ENCODE results near the gene BMPR1B.

BMPR1B gene

GRCh38 chr4:95013236-95013635 is 255.5 kb downstream of the BMPR1B start:
- Histone ChIP-seq H3K27me3 (ENCODE audit: control insufficient read depth, insufficient read depth, low read length) (no peaks in the 10 kb centered on the region), H3K36me3 (ENCODE audit: control insufficient read depth, insufficient read depth, low read length) (no peaks in the 10 kb centered on the region), H3K9me3 (ENCODE audit: control insufficient read depth, insufficient read depth, low read length) (no peaks in the 10 kb centered on the region), H3K4me3 (ENCODE audit: low read length) (no peak overlapping the region), H3K27ac (ENCODE audit: low read length) (no peak overlapping the region), H3K4me1 (ENCODE audit: control insufficient read depth, insufficient read depth, low read length) (no peaks in the 10 kb centered on the region)
- DNase-seq (ENCODE audit: low read depth, low spot score), result no peak
- no CpG with 5 or more reads among the region's 2 CpGs for WGBS (ENCODE audit: insufficient coverage, insufficient read length)

- no peak for DNase-seq (ENCODE audit: low read depth, low spot score)
- Histone ChIP-seq H3K36me3 (ENCODE audit: control insufficient read depth, insufficient read depth, low read length) (no peaks in the 10 kb centered on the region), H3K27me3 (ENCODE audit: control insufficient read depth, insufficient read depth, low read length) (no peaks in the 10 kb centered on the region), H3K27ac (ENCODE audit: low read length) (no peak overlapping the region), H3K4me3 (ENCODE audit: low read length) (no peak overlapping the region), H3K9me3 (ENCODE audit: control insufficient read depth, insufficient read depth, low read length) (no peaks in the 10 kb centered on the region), H3K4me1 (ENCODE audit: control insufficient read depth, insufficient read depth, low read length) (no peaks in the 10 kb centered on the region)
- WGBS (ENCODE audit: insufficient coverage, insufficient read length), result no CpG with 5 or more reads among the region's 1 CpG
Measured at GRCh38 chr4:95014068-95014467, 256.3 kb downstream of the BMPR1B start.

- H3K27ac ChIP-seq (ENCODE audit: low read length), result no peak overlapping the region
- H3K4me1 ChIP-seq (ENCODE audit: control insufficient read depth, insufficient read depth, low read length), result no peaks in the 10 kb centered on the region
- WGBS (ENCODE audit: insufficient coverage, insufficient read length), result no CpG with 5 or more reads among the region's 3 CpGs
- H3K4me3 ChIP-seq (ENCODE audit: low read length), result no peak overlapping the region
- H3K27me3 ChIP-seq (ENCODE audit: control insufficient read depth, insufficient read depth, low read length), result no peaks in the 10 kb centered on the region
- DNase-seq (ENCODE audit: low read depth, low spot score), result no peak
- no peaks in the 10 kb centered on the region for H3K36me3 ChIP-seq (ENCODE audit: control insufficient read depth, insufficient read depth, low read length)
- H3K9me3 ChIP-seq (ENCODE audit: control insufficient read depth, insufficient read depth, low read length), result no peaks in the 10 kb centered on the region
Measured at GRCh38 chr4:95017305-95018064, 259.7 kb downstream of the BMPR1B start.

- Histone ChIP-seq H3K9me3 (ENCODE audit: control insufficient read depth, insufficient read depth, low read length) (no peaks in the 10 kb centered on the region), H3K36me3 (ENCODE audit: control insufficient read depth, insufficient read depth, low read length) (no peaks in the 10 kb centered on the region), H3K4me3 (ENCODE audit: low read length) (no peak overlapping the region), H3K27ac (ENCODE audit: low read length) (no peak overlapping the region), H3K4me1 (ENCODE audit: control insufficient read depth, insufficient read depth, low read length) (no peaks in the 10 kb centered on the region), H3K27me3 (ENCODE audit: control insufficient read depth, insufficient read depth, low read length) (no peaks in the 10 kb centered on the region)
- WGBS (ENCODE audit: insufficient coverage, insufficient read length), result no CpG with 5 or more reads among the region's 5 CpGs
- DNase-seq (ENCODE audit: low read depth, low spot score), result no peak
Measured at GRCh38 chr4:95018785-95019184, 261.0 kb downstream of the BMPR1B start.

- Histone ChIP-seq H3K4me1 (ENCODE audit: control insufficient read depth, insufficient read depth, low read length) (no peaks in the 10 kb centered on the region), H3K4me3 (ENCODE audit: low read length) (no peak overlapping the region), H3K36me3 (ENCODE audit: control insufficient read depth, insufficient read depth, low read length) (no peaks in the 10 kb centered on the region), H3K27me3 (ENCODE audit: control insufficient read depth, insufficient read depth, low read length) (no peaks in the 10 kb centered on the region), H3K9me3 (ENCODE audit: control insufficient read depth, insufficient read depth, low read length) (no peaks in the 10 kb centered on the region), H3K27ac (ENCODE audit: low read length) (no peak overlapping the region)
- WGBS (ENCODE audit: insufficient coverage, insufficient read length), result no CpG with 5 or more reads among the region's 8 CpGs
- no peak for DNase-seq (ENCODE audit: low read depth, low spot score)
Measured at GRCh38 chr4:95020521-95020920, 262.8 kb downstream of the BMPR1B start.

GRCh38 chr4:95021099-95021498 is 263.3 kb downstream of the BMPR1B start:
- H3K9me3 ChIP-seq (ENCODE audit: control insufficient read depth, insufficient read depth, low read length), result no peaks in the 10 kb centered on the region
- no peaks in the 10 kb centered on the region for H3K36me3 ChIP-seq (ENCODE audit: control insufficient read depth, insufficient read depth, low read length)
- no peak overlapping the region for H3K27ac ChIP-seq (ENCODE audit: low read length)
- DNase-seq (ENCODE audit: low read depth, low spot score), result no peak
- no peak overlapping the region for H3K4me3 ChIP-seq (ENCODE audit: low read length)
- no CpG with 5 or more reads among the region's 1 CpG for WGBS (ENCODE audit: insufficient coverage, insufficient read length)
- H3K4me1 ChIP-seq (ENCODE audit: control insufficient read depth, insufficient read depth, low read length), result no peaks in the 10 kb centered on the region
- H3K27me3 ChIP-seq (ENCODE audit: control insufficient read depth, insufficient read depth, low read length), result no peaks in the 10 kb centered on the region

GRCh38 chr4:95023110-95023509 is 265.4 kb downstream of the BMPR1B start:
- Histone ChIP-seq H3K4me3 (ENCODE audit: low read length) (no peak overlapping the region), H3K36me3 (ENCODE audit: control insufficient read depth, insufficient read depth, low read length) (no peaks in the 10 kb centered on the region), H3K27me3 (ENCODE audit: control insufficient read depth, insufficient read depth, low read length) (no peaks in the 10 kb centered on the region), H3K27ac (ENCODE audit: low read length) (no peak overlapping the region), H3K9me3 (ENCODE audit: control insufficient read depth, insufficient read depth, low read length) (no peaks in the 10 kb centered on the region), H3K4me1 (ENCODE audit: control insufficient read depth, insufficient read depth, low read length) (no peaks in the 10 kb centered on the region)
- WGBS (ENCODE audit: insufficient coverage, insufficient read length), result no CpG with 5 or more reads among the region's 5 CpGs
- DNase-seq (ENCODE audit: low read depth, low spot score), result no peak

GRCh38 chr4:95027905-95028618 is 270.3 kb downstream of the BMPR1B start:
- Histone ChIP-seq H3K27me3 (ENCODE audit: control insufficient read depth, insufficient read depth, low read length) (no peaks in the 10 kb centered on the region), H3K36me3 (ENCODE audit: control insufficient read depth, insufficient read depth, low read length) (no peaks in the 10 kb centered on the region), H3K27ac (ENCODE audit: low read length) (no peak overlapping the region), H3K4me3 (ENCODE audit: low read length) (no peak overlapping the region), H3K4me1 (ENCODE audit: control insufficient read depth, insufficient read depth, low read length) (no peaks in the 10 kb centered on the region), H3K9me3 (ENCODE audit: control insufficient read depth, insufficient read depth, low read length) (no peaks in the 10 kb centered on the region)
- no peak for DNase-seq (ENCODE audit: low read depth, low spot score)

GRCh38 chr4:95038791-95039190 is 281.0 kb downstream of the BMPR1B start:
- Histone ChIP-seq H3K4me3 (ENCODE audit: low read length) (no peak overlapping the region), H3K36me3 (ENCODE audit: control insufficient read depth, insufficient read depth, low read length) (no peaks in the 10 kb centered on the region)
- no CpG with 5 or more reads among the region's 4 CpGs for WGBS (ENCODE audit: insufficient coverage, insufficient read length)

GRCh38 chr4:95044324-95044837 is 286.6 kb downstream of the BMPR1B start:
- Histone ChIP-seq H3K36me3 (ENCODE audit: control insufficient read depth, insufficient read depth, low read length) (no peaks in the 10 kb centered on the region), H3K9me3 (ENCODE audit: control insufficient read depth, insufficient read depth, low read length) (no peaks in the 10 kb centered on the region), H3K27me3 (ENCODE audit: control insufficient read depth, insufficient read depth, low read length) (no peaks in the 10 kb centered on the region), H3K4me3 (ENCODE audit: low read length) (no peak overlapping the region), H3K4me1 (ENCODE audit: control insufficient read depth, insufficient read depth, low read length) (0 out of 2 replicates have a peak, but pooled peaks cover 2% of the 10 kb centered on the region), H3K27ac (ENCODE audit: low read length) (no peak overlapping the region)
- DNase-seq (ENCODE audit: low read depth, low spot score), result no peak
- no CpG with 5 or more reads among the region's 5 CpGs for WGBS (ENCODE audit: insufficient coverage, insufficient read length)

More at GRCh38 chr4:95038791-95039190, 281.0 kb downstream of the BMPR1B start:
- Histone ChIP-seq H3K4me1 (ENCODE audit: control insufficient read depth, insufficient read depth, low read length) (no peaks in the 10 kb centered on the region), H3K9me3 (ENCODE audit: control insufficient read depth, insufficient read depth, low read length) (no peaks in the 10 kb centered on the region), H3K27ac (ENCODE audit: low read length) (no peak overlapping the region), H3K27me3 (ENCODE audit: control insufficient read depth, insufficient read depth, low read length) (no peaks in the 10 kb centered on the region)
- DNase-seq (ENCODE audit: low read depth, low spot score), result no peak

All from iPS DF 6.9 (cell line).